Lower leg skin (tissue), 4 donors: ENCODE measurements around the gene ZNF235. TPM values are rescaled to one million over a fixed set of nuclear protein-coding genes. Genes with fewer than 3 reads are reported as not detected.
"Not testable (repeated sequence)": the region's sequence is repeated elsewhere in the genome, so short reads cannot be mapped to it uniquely, and the experiment has no call there.

Experiments
- DNase-seq, 2 donors: peaks; one replicate each; pipeline ENCODE4 v3.0.0-alpha.2; 2019; ENCODE audit warnings: low spot score in 2 of 2
- H3K4me3 ChIP-seq: fragments of 200-600 bp; sonication (generic); 2 replicates; pipeline ENCODE4 v1.5.1; 2017; ENCODE audit warnings: mild to moderate bottlenecking, low read depth; ENCODE audit not compliant: poor library complexity, severe bottlenecking
- CTCF ChIP-seq, 3 donors: fragments of 450-650 bp; IDR thresholded peaks; one replicate each; pipeline ENCODE4 v1.5.1; 2016; ENCODE audit warnings: antibody characterized with exemption in 3 of 3, mild to moderate bottlenecking in 3 of 3, moderate library complexity in 2 of 3
- POLR2A ChIP-seq, 2 donors: fragments of 450-650 bp; IDR thresholded peaks; one replicate each; pipeline ENCODE4 v1.6.1; 2016 to 2017; ENCODE audit warnings: antibody characterized with exemption in 2 of 2, mild to moderate bottlenecking in 1 of 2, moderate library complexity in 1 of 2
- WGBS, 2 donors: methylation state at CpG; one replicate each; pipeline ENCODE4 v1.1.5; 2018; 5-methylcytosine and 5-hydroxymethylcytosine counted together
- intact Hi-C: fragments of 100-400 bp; cut with DNase I; formaldehyde crosslinking; loops from one replicate; pipeline ENCODE4 v1.15.0; 2023; ENCODE audit warnings: low total_unique reads
- total RNA-seq, 4 donors: library from RNA; depleted of rRNA; stranded (reverse); fragments of >200 nt; gene quantifications; one replicate each; pipeline ENCODE4 v1.1.0, GENCODE V29; 2016

Gene ZNF235
- total RNA-seq = 1 to 10 TPM; 3.6 to 4.5 (median 4.1) TPM

GRCh38 chr19:44304659-44305193 lies at the start of gene ZNF235:
Gene ZNF235 (minus strand): TSS chr19:44305025. CDS start chr19:44303404, 1,621 bp downstream.
- TF ChIP-seq POLR2A (IDR thresholded peaks at IDR 0.05) (no peak), CTCF (IDR thresholded peaks at IDR 0.05) (no peak)
- intact Hi-C loops = no loop called here
- 0% methylated on average over 31 of the region's 31 CpGs for WGBS, 2 donors
- DNase-seq = peak; percentile 92 to 97
- peak within 1 kb of the TSS; percentile 71 for H3K4me3 ChIP-seq

- intact Hi-C loops = no loop called here
- DNase-seq = no peak
- 83 to 86% methylated on average over 4 of the region's 4 CpGs for WGBS, 2 donors
- TF ChIP-seq POLR2A (IDR thresholded peaks at IDR 0.05) (no peak), CTCF (IDR thresholded peaks at IDR 0.05) (no peak)
- H3K4me3 ChIP-seq = no peak overlapping the region
Measured at GRCh38 chr19:44346556-44346955, 41.7 kb upstream of the ZNF235 start.

- DNase-seq = no peak
- TF ChIP-seq CTCF (IDR thresholded peaks at IDR 0.05) (no peak), POLR2A (IDR thresholded peaks at IDR 0.05) (no peak)
- no peak overlapping the region for H3K4me3 ChIP-seq
- 84% methylated on average over 4 of the region's 4 CpGs for WGBS, 2 donors
- intact Hi-C loops = no loop called here
Measured at GRCh38 chr19:44345959-44346358, 41.1 kb upstream of the ZNF235 start.

GRCh38 chr19:44344255-44344654 lies 39.4 kb upstream of the ZNF235 start:
- intact Hi-C loops = no loop called here
- no peak for TF ChIP-seq CTCF (IDR thresholded peaks at IDR 0.05)
- TF ChIP-seq POLR2A (IDR thresholded peaks at IDR 0.05) = no peak
- DNase-seq = no peak
- no peak overlapping the region for H3K4me3 ChIP-seq
- 44 to 52% methylated on average over 1 of the region's 1 CpG for WGBS, 2 donors

GRCh38 chr19:44341794-44342193 lies 37.0 kb upstream of the ZNF235 start:
- TF ChIP-seq POLR2A (IDR thresholded peaks at IDR 0.05) (no peak), CTCF (IDR thresholded peaks at IDR 0.05) (no peak)
- intact Hi-C loops = no loop called here
- no peak overlapping the region for H3K4me3 ChIP-seq
- no peak for DNase-seq
- WGBS, 2 donors = 90 to 94% methylated on average over 2 of the region's 2 CpGs

- WGBS, 2 donors = 63 to 81% methylated on average over 3 of the region's 3 CpGs
- intact Hi-C loops, DNase-seq, H3K4me3 ChIP-seq: not testable (repeated sequence)
Measured at GRCh38 chr19:44334639-44335038, 29.8 kb upstream of the ZNF235 start.
